GM19351 (cell line): Measurements from ENCODE around the gene SV2A.
"Not testable (repeated sequence)": the region's sequence is repeated elsewhere in the genome, so short reads cannot be mapped to it uniquely, and the experiment has no call there.

Experiments
- ATAC-seq: cut with Tn5 transposase; IDR thresholded peaks from one replicate; pipeline ENCODE4 v1.9.1; 2021; ENCODE audit warnings: mild to moderate bottlenecking, moderate library complexity; ENCODE audit not compliant: unreplicated experiment

The SV2A gene

DNA sequence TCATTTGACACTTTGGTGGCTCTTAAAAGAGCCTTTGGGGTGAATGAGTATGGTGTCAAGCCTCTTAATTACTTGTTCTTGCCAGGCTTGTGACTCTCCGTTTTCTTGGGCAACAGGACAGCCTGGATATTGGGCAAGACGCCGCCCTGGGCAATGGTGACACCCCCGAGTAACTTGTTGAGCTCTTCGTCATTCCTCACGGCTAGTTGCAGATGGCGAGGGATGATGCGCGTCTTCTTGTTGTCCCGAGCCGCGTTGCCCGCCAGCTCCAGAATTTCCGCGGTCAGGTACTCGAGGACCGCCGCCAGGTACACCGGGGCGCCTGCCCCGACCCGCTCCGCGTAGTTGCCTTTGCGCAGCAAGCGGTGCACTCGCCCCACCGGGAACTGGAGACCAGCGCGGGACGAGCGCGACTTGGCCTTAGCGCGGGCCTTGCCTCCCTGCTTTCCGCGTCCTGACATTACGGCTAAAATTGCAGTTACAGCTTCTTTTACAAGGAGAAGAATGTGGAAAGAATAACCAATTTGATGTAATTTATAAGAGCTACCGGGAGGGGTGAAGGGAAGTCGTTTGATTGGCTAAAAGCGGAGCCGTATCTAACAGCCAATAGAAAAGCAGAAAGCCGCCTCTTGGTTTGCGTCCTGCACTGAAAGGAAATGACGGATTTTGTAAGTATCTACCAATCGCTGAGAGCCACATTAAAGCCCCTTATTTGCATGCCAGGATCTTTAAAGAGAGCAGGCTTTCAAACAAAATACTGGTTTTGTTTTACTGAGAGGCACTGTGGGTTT, 30.0 kb downstream of the SV2A start:
- peak; percentile 49 for ATAC-seq

DNA sequence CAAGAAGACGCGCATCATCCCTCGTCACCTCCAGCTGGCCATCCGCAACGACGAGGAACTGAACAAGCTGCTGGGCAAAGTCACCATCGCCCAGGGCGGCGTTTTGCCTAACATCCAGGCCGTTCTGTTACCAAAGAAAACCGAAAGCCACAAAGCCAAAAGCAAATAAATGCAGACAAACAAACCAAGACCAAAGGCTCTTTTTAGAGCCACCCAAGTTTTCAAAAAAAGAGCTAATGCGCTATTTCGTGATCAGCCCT, 30.5 kb downstream of the SV2A start:
- not testable (repeated sequence) for ATAC-seq

DNA sequence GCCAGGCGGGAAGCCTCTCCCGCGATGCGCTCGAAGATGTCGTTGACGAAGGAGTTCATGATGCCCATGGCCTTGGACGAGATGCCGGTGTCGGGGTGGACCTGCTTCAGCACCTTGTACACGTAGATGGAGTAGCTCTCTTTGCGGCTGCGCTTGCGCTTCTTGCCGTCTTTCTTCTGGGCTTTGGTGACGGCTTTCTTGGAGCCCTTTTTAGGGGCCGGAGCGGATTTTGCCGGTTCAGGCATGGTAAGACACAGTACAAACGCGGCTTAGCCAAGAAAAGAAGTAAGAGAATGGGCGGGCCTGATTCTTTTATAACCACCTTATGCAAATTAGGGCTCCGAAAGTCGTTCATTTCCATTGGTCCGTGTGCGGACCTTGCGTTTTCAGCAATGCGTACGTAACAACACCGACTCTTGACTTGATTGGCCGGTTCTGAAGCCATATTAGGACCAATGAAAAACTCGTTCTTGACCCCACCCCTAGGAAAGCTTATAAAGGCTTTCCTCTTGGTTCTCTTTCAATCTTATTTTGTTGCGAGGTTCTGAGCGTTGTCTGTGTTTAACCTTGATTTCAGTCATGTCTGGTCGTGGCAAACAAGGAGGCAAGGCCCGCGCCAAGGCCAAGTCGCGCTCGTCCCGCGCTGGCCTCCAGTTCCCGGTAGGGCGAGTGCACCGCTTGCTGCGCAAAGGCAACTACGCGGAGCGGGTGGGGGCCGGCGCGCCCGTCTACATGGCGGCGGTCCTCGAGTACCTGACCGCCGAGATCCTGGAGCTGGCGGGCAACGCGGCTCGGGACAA, 31.0 kb downstream of the SV2A start:
- peak; percentile 56 for ATAC-seq

DNA sequence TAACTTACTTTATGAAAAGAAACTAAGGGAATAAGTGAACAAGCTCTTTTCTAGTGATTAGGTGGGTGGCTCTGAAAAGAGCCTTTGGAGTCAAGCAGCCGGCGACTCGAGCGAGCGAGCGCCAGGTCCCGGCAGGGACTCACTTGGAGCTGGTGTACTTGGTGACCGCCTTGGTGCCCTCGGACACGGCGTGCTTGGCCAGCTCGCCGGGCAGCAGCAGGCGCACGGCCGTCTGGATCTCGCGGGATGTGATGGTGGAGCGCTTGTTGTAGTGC, 31.6 kb downstream of the SV2A start:
- ATAC-seq, result not testable (repeated sequence)

DNA sequence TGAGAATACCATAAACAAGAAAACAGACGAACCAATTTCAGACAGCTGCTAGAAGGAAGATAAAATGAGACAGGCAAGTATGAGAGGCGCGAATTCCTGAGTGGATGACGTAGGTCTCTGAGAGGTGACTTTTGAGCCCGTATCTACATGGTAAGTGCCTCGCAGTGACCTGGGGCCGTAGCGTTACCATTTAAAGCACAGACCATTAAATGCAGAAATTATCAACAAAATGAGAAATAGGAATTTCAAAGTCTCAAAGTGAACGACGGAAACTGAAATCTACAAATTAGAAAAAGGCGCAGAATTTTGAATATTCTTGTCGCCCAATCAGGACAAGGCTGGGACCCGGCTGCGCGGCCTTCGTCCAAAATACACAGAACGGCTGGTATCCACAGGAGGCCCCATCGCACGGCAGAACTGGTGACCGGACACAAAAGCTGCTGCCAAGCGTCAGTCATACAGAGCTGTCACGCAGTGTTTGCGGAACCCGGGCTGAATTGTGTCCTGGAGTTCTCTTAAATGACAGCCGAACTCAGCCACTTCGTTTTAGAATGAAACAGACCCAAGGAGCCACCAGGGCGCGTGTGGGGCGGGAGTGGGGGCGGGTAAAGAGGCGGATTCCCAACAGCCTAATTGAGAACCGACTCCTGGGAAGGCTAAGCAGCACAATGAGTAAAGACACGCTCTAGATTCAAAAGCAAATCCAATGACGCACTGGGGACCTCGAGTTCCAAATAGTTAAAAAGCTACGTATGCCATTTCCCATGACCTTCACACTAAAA, 32.1 kb downstream of the SV2A start:
- ATAC-seq, result no peak

DNA sequence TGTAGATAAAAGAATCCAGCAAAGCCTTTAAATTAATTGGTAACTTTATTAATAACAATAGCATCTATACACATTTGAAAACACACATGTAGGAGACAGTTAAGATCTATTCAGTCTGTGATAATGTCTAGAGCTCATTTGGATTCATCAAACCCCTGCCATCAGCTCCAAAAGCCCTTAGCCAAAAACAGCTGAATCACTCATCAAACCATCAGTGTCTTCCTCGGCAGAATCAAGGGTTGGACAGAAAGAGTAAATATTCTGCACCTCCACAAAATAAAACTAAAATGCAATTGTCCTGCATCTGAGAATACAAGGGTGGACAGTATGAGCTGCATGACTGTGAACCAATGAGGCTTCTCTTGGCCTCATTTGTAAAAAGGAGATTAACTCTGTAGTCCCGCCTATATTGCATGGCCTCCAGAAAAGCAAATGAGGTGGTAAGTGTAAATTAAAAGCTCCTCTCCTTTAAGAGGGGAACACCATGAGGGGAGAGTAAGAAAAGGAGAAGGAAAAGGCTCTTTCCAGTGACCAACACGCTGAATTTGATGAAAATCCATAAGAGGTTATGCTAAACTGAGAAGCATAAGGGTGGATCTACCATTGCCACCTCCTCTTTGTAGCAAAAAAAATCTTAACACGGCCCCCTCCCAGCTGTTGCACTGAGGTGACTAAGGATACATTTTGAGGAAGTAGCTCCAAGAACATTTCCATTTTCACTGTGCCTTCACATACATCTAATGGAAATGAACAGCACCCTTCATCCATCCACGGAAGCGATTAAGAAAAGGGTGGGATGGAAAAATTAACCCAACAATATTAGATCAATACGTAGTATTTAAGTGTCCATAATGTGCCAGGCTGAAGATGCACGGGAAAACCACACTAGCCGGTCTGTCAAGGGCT, 33.0 kb downstream of the SV2A start:
- ATAC-seq, result no peak

DNA sequence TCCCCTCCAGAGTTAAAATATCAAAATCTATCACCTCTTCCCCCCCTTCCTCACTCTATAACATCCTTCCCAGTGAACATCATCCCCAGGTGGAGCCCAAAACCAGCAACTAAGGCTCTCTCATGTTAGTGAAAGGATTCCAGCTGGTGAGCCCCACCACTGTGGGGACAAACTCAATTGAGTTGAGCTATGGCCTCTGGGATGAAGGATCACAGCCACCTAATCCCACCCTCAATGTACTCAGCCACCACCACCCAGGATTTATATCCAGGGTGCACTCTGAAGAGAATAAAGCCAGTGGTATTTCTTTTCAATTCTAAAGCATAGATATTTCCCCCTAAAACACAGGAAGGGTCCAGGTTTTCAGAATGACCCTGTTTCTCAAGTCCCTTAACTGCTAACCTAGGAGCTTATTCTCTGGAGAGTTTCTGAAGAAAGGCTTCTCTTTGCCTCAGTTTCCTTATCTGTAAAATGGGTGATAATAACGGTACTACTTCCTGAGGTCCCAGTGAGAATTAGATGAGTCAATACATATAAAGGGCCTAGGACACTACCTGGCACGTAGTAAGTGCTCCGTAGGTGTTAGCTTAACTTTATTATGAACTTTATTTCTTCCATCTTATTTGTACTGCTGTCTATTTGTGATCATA, 33.9 kb downstream of the SV2A start:
- ATAC-seq, result no peak

DNA sequence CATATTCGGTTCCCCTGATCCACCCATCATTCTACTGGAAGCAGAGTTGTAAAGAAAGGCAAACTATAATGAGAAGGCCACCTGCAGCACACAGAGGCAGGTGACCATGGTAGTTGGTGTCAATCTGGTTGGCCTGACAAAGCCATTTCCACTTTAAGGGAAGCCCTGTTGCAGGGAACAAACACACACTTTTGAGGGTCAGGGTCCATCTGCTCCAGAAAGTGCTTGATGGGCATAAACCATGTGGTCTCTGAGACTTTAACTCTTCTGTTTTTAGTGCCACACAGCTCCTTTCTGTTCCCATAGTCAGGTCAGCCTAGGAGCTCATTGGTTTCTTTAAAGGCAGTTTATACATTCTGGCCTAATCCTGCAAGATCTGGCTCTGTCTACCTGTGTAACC, 35.8 kb downstream of the SV2A start:
- no peak for ATAC-seq

DNA sequence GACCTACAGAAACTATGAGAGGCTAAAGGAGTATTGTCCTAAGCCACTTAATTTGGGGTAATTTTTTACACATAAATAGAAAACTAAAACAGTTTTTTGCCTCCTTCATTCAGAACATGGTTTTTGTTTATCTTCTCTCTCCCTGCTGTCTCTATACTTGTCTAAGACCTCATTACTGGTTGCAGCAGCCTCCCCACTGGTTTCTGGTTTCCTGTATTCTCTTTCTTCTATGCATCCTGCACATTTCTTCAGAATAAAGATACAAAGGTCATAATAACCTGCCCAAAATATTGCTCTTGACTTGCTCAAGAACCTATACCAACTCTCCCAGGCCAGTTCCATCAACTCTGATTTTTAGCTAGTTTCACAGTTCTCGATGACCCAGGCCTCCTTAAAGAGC, 38.1 kb downstream of the SV2A start:
- ATAC-seq, result no peak

DNA sequence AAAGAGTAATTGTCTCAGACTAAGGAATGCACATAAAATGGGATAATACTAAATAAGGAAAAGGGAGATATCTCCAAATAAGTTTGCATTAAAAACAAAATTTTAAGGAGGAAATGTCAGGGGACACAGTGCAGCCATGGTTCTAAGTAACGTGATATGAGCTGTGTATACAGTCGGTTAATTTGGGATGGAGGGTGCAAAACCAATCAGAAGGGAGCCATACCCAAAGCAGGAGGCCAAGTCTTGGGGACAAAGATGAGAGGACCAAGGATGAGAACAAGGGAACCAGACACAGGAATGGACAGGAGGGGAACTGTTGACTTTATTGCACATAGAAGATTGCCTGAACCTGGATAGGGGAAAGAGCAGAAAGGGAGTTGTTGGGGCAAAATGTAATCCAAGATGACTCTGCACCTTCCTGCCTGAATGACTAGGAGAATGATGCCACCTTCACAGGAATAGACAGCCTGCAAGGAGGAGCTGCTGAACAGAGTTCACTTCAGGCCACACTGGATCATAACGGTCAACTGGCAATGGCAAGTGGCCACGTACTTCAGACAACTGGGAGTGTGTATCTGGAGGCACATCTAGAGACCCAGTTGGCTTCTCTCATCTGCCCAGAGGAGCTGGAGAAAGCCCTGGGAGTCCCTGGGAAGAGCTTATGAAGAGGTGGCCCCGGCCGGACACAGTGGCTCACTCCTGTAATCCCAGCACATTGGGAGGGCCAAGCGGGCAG, 40.3 kb downstream of the SV2A start:
- no peak for ATAC-seq

DNA sequence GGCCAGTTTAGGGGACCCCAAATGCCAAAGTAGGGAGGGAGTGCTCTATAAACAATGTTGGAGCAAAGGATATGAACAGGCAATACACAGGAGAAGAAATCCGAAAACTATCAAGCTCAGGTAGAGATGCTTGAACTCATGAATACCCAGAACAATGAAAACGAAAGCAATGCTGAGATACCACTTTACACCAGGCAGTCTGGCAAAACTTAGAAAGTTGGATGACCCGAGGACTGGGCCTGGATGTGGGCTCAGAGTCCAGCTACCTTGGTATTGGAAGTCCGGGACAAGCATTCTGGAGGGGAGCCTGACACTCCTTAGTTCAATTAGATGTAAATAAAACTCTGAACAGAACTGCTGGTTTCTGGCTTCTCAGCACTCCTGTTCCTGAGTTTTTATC, 44.6 kb downstream of the SV2A start:
- ATAC-seq, result not testable (repeated sequence)

DNA sequence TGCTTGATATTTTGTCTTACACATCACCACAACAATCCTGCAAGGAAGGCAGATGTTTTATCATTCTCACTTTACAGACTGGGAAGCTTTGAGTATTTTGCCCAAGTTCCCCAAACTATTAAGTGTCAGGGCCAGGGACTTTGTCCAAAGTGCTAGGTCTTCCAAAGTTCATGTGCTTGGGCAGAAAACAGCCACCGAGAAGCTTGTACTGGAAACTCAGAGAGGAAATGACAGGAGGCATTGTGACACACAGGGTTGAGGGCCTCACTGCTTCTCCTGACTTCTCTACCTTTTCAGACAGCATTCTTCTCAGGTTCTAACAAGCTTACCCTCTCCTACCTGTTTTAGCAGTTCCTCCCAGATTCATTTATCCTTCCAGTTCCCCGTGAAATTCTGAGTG, 50.8 kb downstream of the SV2A start:
- ATAC-seq, result not testable (repeated sequence)

DNA sequence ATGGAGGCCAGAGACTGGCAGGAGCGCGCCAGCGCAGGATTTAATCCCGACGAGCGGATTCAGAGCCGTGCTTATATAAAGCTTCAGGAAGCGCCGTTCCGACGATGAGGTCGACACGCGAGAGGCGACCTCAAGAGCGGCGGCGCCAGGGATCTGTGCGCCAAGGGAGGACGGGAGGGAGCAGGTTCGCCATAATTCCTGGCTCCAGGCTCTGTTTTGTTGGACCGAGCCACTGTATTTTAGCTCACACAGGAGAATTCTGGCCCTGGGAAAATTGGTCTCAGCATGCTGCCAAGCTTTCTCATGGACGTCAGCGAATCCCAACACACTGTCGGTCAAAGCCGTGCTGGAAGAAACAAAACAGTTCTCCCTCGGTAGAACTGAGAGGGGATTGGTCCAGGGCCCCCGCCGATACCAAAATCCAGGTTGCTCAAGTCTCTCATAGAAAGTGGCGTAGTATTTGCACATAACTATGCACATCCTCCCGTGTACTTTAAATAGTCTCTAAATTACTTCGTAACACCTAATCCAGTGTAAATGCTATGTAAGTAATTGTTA, 56.1 kb downstream of the SV2A start:
- peak; percentile 4 for ATAC-seq

DNA sequence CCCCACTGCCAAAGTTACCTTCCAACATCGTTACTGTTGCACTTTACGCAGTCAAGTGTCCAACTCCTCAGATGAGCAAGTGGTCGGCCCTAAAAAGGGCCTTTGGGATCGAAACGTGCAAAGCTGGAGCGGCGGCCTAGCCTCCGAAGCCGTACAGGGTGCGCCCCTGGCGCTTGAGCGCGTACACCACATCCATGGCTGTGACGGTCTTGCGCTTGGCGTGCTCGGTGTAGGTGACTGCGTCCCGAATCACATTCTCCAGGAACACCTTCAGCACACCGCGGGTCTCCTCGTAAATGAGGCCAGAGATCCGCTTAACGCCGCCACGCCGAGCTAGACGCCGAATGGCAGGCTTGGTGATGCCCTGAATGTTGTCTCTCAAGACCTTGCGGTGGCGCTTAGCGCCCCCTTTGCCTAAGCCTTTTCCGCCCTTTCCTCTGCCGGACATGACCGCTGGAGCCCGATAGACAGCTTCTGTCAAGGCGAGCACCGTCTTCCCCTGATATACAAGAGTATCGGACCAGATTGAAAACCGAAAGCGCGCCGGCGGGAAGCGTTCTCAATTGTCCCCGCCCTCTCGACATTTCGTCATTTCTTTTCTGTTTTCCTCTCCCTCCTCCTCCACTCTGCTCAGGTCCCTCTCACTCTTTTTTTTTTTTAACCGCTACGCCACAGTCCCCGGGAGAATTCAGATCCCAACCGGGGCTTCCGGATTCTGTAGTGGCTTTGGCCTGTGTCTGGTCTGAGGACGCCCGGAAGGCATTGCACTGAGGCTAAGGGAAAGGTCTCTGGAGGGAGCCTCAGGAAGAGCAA, 56.8 kb downstream of the SV2A start:
- peak; percentile 60 for ATAC-seq

DNA sequence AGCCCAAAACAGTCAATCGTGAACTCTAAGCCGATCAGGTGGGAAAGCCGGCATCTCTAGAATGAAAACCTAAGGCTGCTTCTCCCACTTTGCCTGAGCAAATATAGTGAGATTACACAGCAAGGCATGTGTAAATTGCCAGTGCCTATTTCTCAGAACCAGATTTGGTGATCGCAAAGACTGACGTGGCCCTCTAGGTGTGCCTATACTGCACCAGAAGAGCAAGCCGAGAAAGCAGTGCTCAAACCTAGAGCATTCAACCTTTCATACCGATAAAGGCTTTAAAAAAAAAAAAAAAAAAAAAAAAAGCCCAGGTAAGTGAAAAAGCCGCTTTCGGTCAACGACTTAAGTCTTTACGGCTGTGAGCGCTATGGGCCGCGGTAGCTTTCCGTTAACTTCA, 57.4 kb downstream of the SV2A start:
- peak; percentile 13 for ATAC-seq
